H1 (cell line): Measurements from ENCODE around the gene ASPHD2. TPM values are rescaled to one million over a fixed set of nuclear protein-coding genes. Genes with fewer than 3 reads are reported as not detected.

Experiments
- CTCF ChIA-PET: fragments of 300-600 bp; sonication (Branson Sonifier 250); formaldehyde crosslinking; loops from one replicate; lab custom pipeline; 2021; ENCODE audit not compliant: partially characterized antibody; lab: Charles Lee
- POLR2A ChIA-PET: fragments of 300-600 bp; sonication (Branson Sonifier 250); formaldehyde crosslinking; loops from one replicate; lab custom pipeline; 2021; ENCODE audit warnings: inconsistent platforms; ENCODE audit not compliant: partially characterized antibody; lab: Charles Lee
- DNase-seq, 2 experiments: peaks; one replicate each; pipeline versions ENCODE4 v3.0.0 to v3.0.0-alpha.2; 2010 to 2022; ENCODE audit warnings: low spot score in 2 of 2, low read depth in 1 of 2, mixed read lengths in 1 of 2
- FAIRE-seq: peaks from 2 replicates; lab custom pipeline; 2011; peaks lifted over from hg19 to GRCh38; lab: Jason Lieb, UNC
- H2AFZ ChIP-seq: 2 replicates; pipeline ENCODE4 v1.8.1; 2012; ENCODE audit warnings: low read length, inconsistent platforms
- H2AK5ac ChIP-seq: 2 replicates; pipeline ENCODE4 v1.6.1; 2013; ENCODE audit warnings: low read depth, low read length
- H2BK120ac ChIP-seq: replicated peaks from 2 replicates; pipeline ENCODE3; 2013; ENCODE audit warnings: low read depth, low read length, inconsistent platforms
- H2BK12ac ChIP-seq: 2 replicates; pipeline ENCODE4 v1.6.1; 2013; ENCODE audit warnings: low read depth, low read length
- H2BK15ac ChIP-seq: 2 replicates; pipeline ENCODE4 v1.6.1; 2013; ENCODE audit warnings: low read length
- H2BK20ac ChIP-seq: 2 replicates; pipeline ENCODE4 v1.6.1; 2013; ENCODE audit warnings: low read length
- H2BK5ac ChIP-seq: 2 replicates; pipeline ENCODE4 v1.6.1; 2013; ENCODE audit warnings: low read depth, low read length
- H3K14ac ChIP-seq: 2 replicates; pipeline ENCODE4 v1.6.1; 2013; ENCODE audit warnings: inconsistent platforms; ENCODE audit not compliant: insufficient read length
- H3K18ac ChIP-seq: 2 replicates; pipeline ENCODE4 v1.6.1; 2013; ENCODE audit warnings: low read length; ENCODE audit errors: extremely low read depth
- H3K23ac ChIP-seq: 2 replicates; pipeline ENCODE4 v1.6.1; 2013; ENCODE audit warnings: inconsistent platforms; ENCODE audit not compliant: insufficient read length
- H3K23me2 ChIP-seq: 2 replicates; pipeline ENCODE4 v1.6.1; 2013; ENCODE audit warnings: low read depth, low read length
- H3K27ac ChIP-seq: 2 replicates; pipeline ENCODE4 v1.6.1; 2011; ENCODE audit warnings: low read depth, low read length, inconsistent platforms
- H3K27me3 ChIP-seq, 4 experiments: replicated peaks in 1 of 4; 1 replicate in 1 of 4; 2 replicates in 3 of 4; pipeline versions ENCODE4 v1.6.1 to v1.8.1; 2011 to 2013; ENCODE audit warnings: low read length in 3 of 4, mild to moderate bottlenecking in 3 of 4, inconsistent platforms in 2 of 4, mixed read lengths in 2 of 4, moderate library complexity in 1 of 4; ENCODE audit not compliant: control insufficient read depth in 3 of 4, insufficient read depth in 3 of 4; ENCODE audit errors: extremely low read depth in 1 of 4
- H3K36me3 ChIP-seq, 4 experiments: 2 replicates each; pipeline versions ENCODE4 v1.6.1 to v1.8.1; 2011 to 2013; ENCODE audit warnings: mild to moderate bottlenecking in 4 of 4, low read length in 3 of 4, moderate library complexity in 2 of 4, control low read depth in 1 of 4, inconsistent platforms in 1 of 4; ENCODE audit not compliant: insufficient read depth in 4 of 4, control insufficient read depth in 2 of 4
- H3K4ac ChIP-seq: replicated peaks from 2 replicates; pipeline ENCODE3; 2013; ENCODE audit warnings: low read length, low read depth, mixed read lengths, inconsistent platforms; ENCODE audit not compliant: insufficient read length
- H3K4me1 ChIP-seq, 4 experiments: replicated peaks in 1 of 4; 1 replicate in 1 of 4; 2 replicates in 3 of 4; pipeline versions ENCODE4 v1.6.1 to v1.8.1; 2011 to 2013; ENCODE audit warnings: low read length in 3 of 4, inconsistent platforms in 2 of 4, mixed read lengths in 1 of 4; ENCODE audit not compliant: insufficient read depth in 4 of 4, control insufficient read depth in 3 of 4
- H3K4me2 ChIP-seq, 2 experiments: 2 replicates each; pipeline versions ENCODE4 v1.6.1 to v1.8.1; 2011 to 2013; ENCODE audit warnings: low read depth in 2 of 2, low read length in 2 of 2, control low read depth in 1 of 2, inconsistent platforms in 1 of 2, mild to moderate bottlenecking in 1 of 2; ENCODE audit not compliant: insufficient read depth in 1 of 2
- H3K4me3 ChIP-seq, 4 experiments: fragments of 200-600, 300-600 bp in 1 of 4; sonication (generic), shearing (Covaris generic), sonication (Bioruptor Twin) in 1 of 4; 2 replicates each; pipeline versions ENCODE4 v1.5.1 to v1.8.1; 2011 to 2016; ENCODE audit warnings: low read length in 4 of 4, low read depth in 3 of 4, control low read depth in 2 of 4, inconsistent platforms in 2 of 4, mild to moderate bottlenecking in 2 of 4, mixed read lengths in 1 of 4, moderate library complexity in 1 of 4; ENCODE audit not compliant: insufficient read depth in 2 of 4; ENCODE audit errors: extremely low read depth in 1 of 4
- H3K56ac ChIP-seq: replicated peaks from 2 replicates; pipeline ENCODE3; 2013; ENCODE audit warnings: low read depth, mild to moderate bottlenecking, mixed read lengths, low read length, inconsistent platforms; ENCODE audit not compliant: insufficient read length
- H3K79me1 ChIP-seq: 2 replicates; pipeline ENCODE4 v1.6.1; 2013; ENCODE audit warnings: low read depth, low read length, control low read depth
- H3K79me2 ChIP-seq, 2 experiments: 2 replicates each; pipeline versions ENCODE4 v1.6.1 to v1.8.1; 2012 to 2013; ENCODE audit warnings: low read length in 2 of 2, mild to moderate bottlenecking in 2 of 2, inconsistent platforms in 1 of 2; ENCODE audit not compliant: insufficient read depth in 2 of 2, control insufficient read depth in 1 of 2
- H3K9ac ChIP-seq, 4 experiments: replicated peaks in 1 of 4; 1 replicate in 1 of 4; 2 replicates in 3 of 4; pipeline versions ENCODE4 v1.6.1 to v1.8.1; 2011 to 2013; ENCODE audit warnings: low read depth in 3 of 4, low read length in 3 of 4, control low read depth in 2 of 4, mild to moderate bottlenecking in 2 of 4, moderate library complexity in 2 of 4, inconsistent platforms in 1 of 4; ENCODE audit errors: extremely low read depth in 1 of 4
- H3K9me3 ChIP-seq, 2 experiments: 2 replicates each; pipeline versions ENCODE4 v1.6.1 to v1.8.1; 2012 to 2013; ENCODE audit warnings: mild to moderate bottlenecking in 2 of 2, moderate library complexity in 2 of 2, control low read depth in 1 of 2, inconsistent platforms in 1 of 2, low read depth in 1 of 2, low read length in 1 of 2, mixed read lengths in 1 of 2; ENCODE audit not compliant: insufficient read depth in 2 of 2
- H4K20me1 ChIP-seq, 2 experiments: replicated peaks in 1 of 2; 2 replicates each; pipeline versions ENCODE3 to v1.8.1; 2011 to 2013; ENCODE audit warnings: inconsistent platforms in 2 of 2, low read length in 2 of 2, mild to moderate bottlenecking in 1 of 2; ENCODE audit not compliant: insufficient read depth in 2 of 2, control insufficient read depth in 1 of 2
- H4K5ac ChIP-seq: 2 replicates; pipeline ENCODE4 v1.6.1; 2013; ENCODE audit warnings: low read length, low read depth, mixed read lengths, inconsistent platforms; ENCODE audit not compliant: insufficient read length
- H4K8ac ChIP-seq: 2 replicates; pipeline ENCODE4 v1.8.0; 2013; ENCODE audit warnings: mild to moderate bottlenecking, moderate library complexity, low read length, inconsistent platforms; ENCODE audit not compliant: insufficient read depth; ENCODE audit errors: extremely low read depth
- H4K91ac ChIP-seq: replicated peaks from 2 replicates; pipeline ENCODE3; 2013; ENCODE audit warnings: low read length, mixed read lengths, inconsistent platforms; ENCODE audit not compliant: insufficient read length
- BACH1 ChIP-seq: IDR thresholded peaks from 2 replicates; pipeline ENCODE4 v1.6.1; 2012; ENCODE audit warnings: low read length, improper control_type of control experiment
- BCL11A ChIP-seq, 2 experiments: IDR thresholded peaks; one replicate each; pipeline ENCODE4 v1.6.1; 2011; ENCODE audit warnings: low read depth in 2 of 2, low read length in 2 of 2, mild to moderate bottlenecking in 2 of 2
- FOSL1 ChIP-seq: IDR thresholded peaks from 2 replicates; pipeline ENCODE4 v1.6.1; 2011; ENCODE audit warnings: mild to moderate bottlenecking, low read depth, low read length, moderate library complexity; ENCODE audit not compliant: insufficient read depth
- GABPA ChIP-seq: IDR thresholded peaks from 2 replicates; pipeline ENCODE4 v1.6.1; 2011; ENCODE audit warnings: mild to moderate bottlenecking, low read length, moderate library complexity, borderline replicate concordance; ENCODE audit not compliant: insufficient read depth
- GTF2F1 ChIP-seq: IDR thresholded peaks from 2 replicates; pipeline ENCODE4 v1.6.1; 2012; ENCODE audit warnings: low read depth, low read length, improper control_type of control experiment, borderline replicate concordance
- HDAC2 ChIP-seq, 2 experiments: fragments of 300-600 bp in 1 of 2; sonication (generic) in 1 of 2; IDR thresholded peaks; 2 replicates each; pipeline ENCODE4 v1.6.1; 2011 to 2012; ENCODE audit warnings: low read depth in 2 of 2, low read length in 2 of 2, mild to moderate bottlenecking in 2 of 2, moderate library complexity in 2 of 2, borderline replicate concordance in 1 of 2, inconsistent platforms in 1 of 2
- RBBP5 ChIP-seq: IDR thresholded peaks from 2 replicates; pipeline ENCODE4 v1.7.1; 2012; ENCODE audit warnings: low read depth, mild to moderate bottlenecking, inconsistent platforms, low read length, moderate library complexity, borderline replicate concordance
- SAP30 ChIP-seq: fragments of 300-600 bp; sonication (generic); IDR thresholded peaks from 2 replicates; pipeline ENCODE4 v1.7.1; 2012; ENCODE audit warnings: low read length, moderate library complexity, mild to moderate bottlenecking, inconsistent platforms; ENCODE audit not compliant: insufficient read depth, insufficient replicate concordance
- SP2 ChIP-seq: IDR thresholded peaks from 2 replicates; pipeline ENCODE4 v1.6.1; 2012; ENCODE audit warnings: mild to moderate bottlenecking, low read length, inconsistent platforms
- SP4 ChIP-seq: IDR thresholded peaks from 2 replicates; pipeline ENCODE4 v1.6.1; 2012; ENCODE audit warnings: low read length, inconsistent platforms
- SUZ12 ChIP-seq: fragments of 200-600 bp; sonication (generic); IDR thresholded peaks from 2 replicates; pipeline ENCODE4 v1.6.1; 2012; ENCODE audit warnings: mild to moderate bottlenecking, inconsistent platforms, low read length, moderate library complexity, mixed read lengths
- ZNF274 ChIP-seq: IDR thresholded peaks from 2 replicates; pipeline ENCODE4 v1.7.0; 2012; ENCODE audit warnings: low read length, borderline replicate concordance; ENCODE audit errors: extremely low read depth
- WGBS, 2 experiments: shearing (Covaris generic) in 1 of 2; methylation state at CpG; one replicate each; pipeline versions ENCODE4 v1.1.6 to v1.1.7; 2013 to 2015; ENCODE audit warnings: low lambda C conversion rate in 2 of 2, mixed read lengths in 2 of 2, inconsistent platforms in 1 of 2, low coverage in 1 of 2, missing lambda C conversion rate in 1 of 2; ENCODE audit not compliant: insufficient replicate concordance in 2 of 2, insufficient coverage in 1 of 2, insufficient read length in 1 of 2; ENCODE audit errors: extremely low coverage in 1 of 2, missing lambda C conversion rate in 1 of 2; 5-methylcytosine and 5-hydroxymethylcytosine counted together
- polyA plus RNA-seq, 7 experiments: library from polyadenylated mRNA; depleted of rRNA in 3 of 7; stranded (reverse) in 5 of 7; unstranded in 2 of 7; fragments of >200 nt in 5 of 7; fragments of 200-250 nt in 2 of 7; gene quantifications; 1 replicate in 5 of 7; 2 replicates in 1 of 7; 4 replicates in 1 of 7; pipeline versions ENCODE4 v1.2.1 to v1.2.3, GENCODE V29; 2011 to 2013; ENCODE audit warnings: missing spikeins in 2 of 7, mixed read lengths in 2 of 7
- total RNA-seq: library from RNA; stranded (reverse); fragmentation: NEBNext Ultra II Directional; extraction: Animal tissue kit (Norgen Biotek cat#: 25700); gene quantifications from 2 replicates; pipeline ENCODE4 v1.2.1, GENCODE V29; 2021

ASPHD2 gene
- total and polyA plus RNA-seq, 2 of the 8 experiments (the other 6 are each of a cell fraction or from before 2014, with no cell fraction given): 7.2 to 11.0 TPM

GRCh38 chr22:26453812-26454500 lies 24.9 kb downstream of the ASPHD2 start:
- Histone ChIP-seq H3K9me3 (no peaks in the 10 kb centered on the region), H3K18ac (no peak overlapping the region), H4K20me1 (peaks cover 0 to 5% of the 10 kb centered on the region in 2 experiments), H2AK5ac (no peak overlapping the region), H4K8ac (no peak overlapping the region; the same call in 1 of the 2 replicates), H2BK20ac (no peak overlapping the region), H2AFZ (no peak overlapping the region), H3K36me3 (peaks cover 4 to 52% (median 17%) of the 10 kb centered on the region in 4 experiments; a peak in 6 of 8 replicates), H3K23me2 (no peaks in the 10 kb centered on the region), H3K56ac (no peak overlapping the region), H3K9ac (no peak overlapping the region), H2BK12ac (no peak overlapping the region), H3K27me3 (no peaks in the 10 kb centered on the region), H3K79me2 (no peaks in the 10 kb centered on the region), H4K91ac (no peak overlapping the region), H3K4me2 (no peak overlapping the region), H3K14ac (no peak overlapping the region), H3K4me3 (no peak overlapping the region), H2BK120ac (no peak overlapping the region), H3K79me1 (no peaks in the 10 kb centered on the region), H4K5ac (no peak overlapping the region), H2BK5ac (no peak overlapping the region), H3K23ac (no peak overlapping the region), H3K4me1 (no peaks in the 10 kb centered on the region), H3K4ac (no peak overlapping the region), H2BK15ac (no peak overlapping the region), H3K27ac (no peak overlapping the region)
- WGBS, 2 experiments: 81% methylated on average over 5 of the region's 5 CpGs; no CpG with 5 or more reads in 1 of the 2 experiments
- no peak for FAIRE-seq
- ChIA-PET POLR2A (interaction anchor here (1.1 kb wide), 1 partner anchor 8 kb away, joined by 3 read pairs; no protein-coding TSS in a partner anchor), CTCF (interaction anchor here (0.5 to 3.2 kb wide), 7 partner anchors 7 to 90 kb away, joined by 3 to 19 read pairs (median 3); no protein-coding TSS in a partner anchor)
- DNase-seq: no peak
- TF ChIP-seq ZNF274 (no peak), FOSL1 (no peak), SP4 (no peak), BCL11A (IDR thresholded peaks at IDR 0.05; ENCODE audit: low read depth in 2 of 2, low read length in 2 of 2) (no peak), GABPA (no peak), SAP30 (no peak), GTF2F1 (no peak), BACH1 (no peak), SP2 (no peak), RBBP5 (no peak), SUZ12 (no peak), HDAC2 (IDR thresholded peaks at IDR 0.05; ENCODE audit: borderline replicate concordance in 1 of 2, low read depth in 2 of 2, low read length in 2 of 2) (no peak)
